ENCODE results near the gene FAF1. TPM values are rescaled to one million over a fixed set of nuclear protein-coding genes. Genes with fewer than 3 reads are reported as not detected.

The FAF1 gene
- total RNA-seq, 4 donors from 2014 or later = 46.1 to 72.2 (median 52.2) TPM

- TF ChIP-seq, protein P1, sequence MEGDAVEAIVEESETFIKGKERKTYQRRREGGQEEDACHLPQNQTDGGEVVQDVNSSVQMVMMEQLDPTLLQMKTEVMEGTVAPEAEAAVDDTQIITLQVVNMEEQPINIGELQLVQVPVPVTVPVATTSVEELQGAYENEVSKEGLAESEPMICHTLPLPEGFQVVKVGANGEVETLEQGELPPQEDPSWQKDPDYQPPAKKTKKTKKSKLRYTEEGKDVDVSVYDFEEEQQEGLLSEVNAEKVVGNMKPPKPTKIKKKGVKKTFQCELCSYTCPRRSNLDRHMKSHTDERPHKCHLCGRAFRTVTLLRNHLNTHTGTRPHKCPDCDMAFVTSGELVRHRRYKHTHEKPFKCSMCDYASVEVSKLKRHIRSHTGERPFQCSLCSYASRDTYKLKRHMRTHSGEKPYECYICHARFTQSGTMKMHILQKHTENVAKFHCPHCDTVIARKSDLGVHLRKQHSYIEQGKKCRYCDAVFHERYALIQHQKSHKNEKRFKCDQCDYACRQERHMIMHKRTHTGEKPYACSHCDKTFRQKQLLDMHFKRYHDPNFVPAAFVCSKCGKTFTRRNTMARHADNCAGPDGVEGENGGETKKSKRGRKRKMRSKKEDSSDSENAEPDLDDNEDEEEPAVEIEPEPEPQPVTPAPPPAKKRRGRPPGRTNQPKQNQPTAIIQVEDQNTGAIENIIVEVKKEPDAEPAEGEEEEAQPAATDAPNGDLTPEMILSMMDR (IDR thresholded peaks at IDR 0.05; ENCODE audit: low read depth) = no peak
These were observed 544.6 kb downstream of the FAF1 start for GRCh38 chr1:50415235-50416149.

DNA sequence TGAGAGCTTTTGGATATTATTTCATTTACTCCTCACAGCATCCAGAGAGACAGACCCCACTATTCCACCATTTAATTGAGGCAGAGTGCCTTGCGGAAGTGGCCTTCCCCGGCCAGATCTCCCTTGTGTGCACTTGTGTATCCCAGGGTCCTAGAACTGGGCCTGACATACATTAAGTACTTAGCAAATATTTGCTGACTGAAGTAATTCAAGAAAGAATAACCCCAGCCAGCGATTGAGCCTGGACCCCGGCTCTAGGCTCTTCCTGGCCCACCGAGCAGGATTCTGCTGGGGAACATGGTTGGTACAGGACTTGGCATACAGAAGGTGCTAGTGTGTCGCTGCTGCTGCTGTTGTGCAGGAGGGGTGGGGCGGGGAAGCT is 545.2 kb downstream of the FAF1 start:
- TF ChIP-seq, protein P1 (IDR thresholded peaks at IDR 0.05; ENCODE audit: low read depth) = no peak

DNA sequence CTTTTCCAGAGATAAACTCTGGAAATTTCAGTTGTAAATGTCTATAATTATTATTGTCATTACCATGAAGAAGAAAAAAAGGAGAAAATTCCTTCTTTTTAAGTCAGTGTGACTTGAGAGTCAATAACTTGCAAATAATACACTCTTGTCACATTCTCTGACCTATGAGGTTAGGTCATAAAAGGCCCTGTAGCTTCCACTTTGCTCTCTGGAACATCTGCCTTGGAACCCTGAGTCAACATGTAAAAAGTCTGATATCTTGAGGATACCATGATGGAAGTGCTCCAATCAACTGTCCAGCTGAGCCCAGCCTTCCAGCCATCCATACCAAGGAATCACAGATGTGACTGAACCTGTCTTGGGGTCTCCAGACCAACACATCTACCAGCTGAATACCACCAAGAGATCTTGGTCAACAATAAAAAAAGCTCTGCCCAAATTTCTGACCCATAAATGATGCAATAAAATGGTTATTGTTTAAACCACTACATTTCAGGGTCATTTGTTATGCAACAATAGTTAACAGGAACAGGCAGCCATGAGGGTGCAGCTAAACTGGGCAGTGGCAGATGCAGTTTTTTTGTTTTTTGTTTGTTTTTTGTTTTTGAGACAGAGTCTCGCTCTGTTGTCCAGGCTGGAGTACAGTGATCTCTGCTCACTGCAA is 547.1 kb downstream of the FAF1 start:
- TF ChIP-seq, protein P1 (IDR thresholded peaks at IDR 0.05; ENCODE audit: low read depth) = no peak

DNA sequence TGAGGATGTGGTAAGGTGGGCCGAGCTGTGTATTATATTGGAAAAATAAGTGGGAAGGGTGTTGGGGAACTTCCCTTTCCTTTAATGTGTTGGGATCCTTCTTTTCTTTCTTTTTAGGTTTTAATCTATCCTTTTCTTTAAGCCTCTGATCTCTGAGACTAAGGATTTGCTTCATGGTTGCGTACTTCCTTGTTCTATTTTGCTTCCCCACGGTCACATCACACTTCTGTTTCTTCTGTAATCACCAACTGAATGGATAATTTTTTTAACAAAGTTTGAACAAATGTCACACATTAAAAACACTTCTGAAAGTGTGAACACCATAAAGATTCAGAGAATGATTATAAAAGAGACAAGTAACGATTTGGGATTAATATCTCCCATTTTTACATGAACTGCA is 554.3 kb downstream of the FAF1 start:
- TF ChIP-seq, protein P1 (IDR thresholded peaks at IDR 0.05; ENCODE audit: low read depth) = no peak

DNA sequence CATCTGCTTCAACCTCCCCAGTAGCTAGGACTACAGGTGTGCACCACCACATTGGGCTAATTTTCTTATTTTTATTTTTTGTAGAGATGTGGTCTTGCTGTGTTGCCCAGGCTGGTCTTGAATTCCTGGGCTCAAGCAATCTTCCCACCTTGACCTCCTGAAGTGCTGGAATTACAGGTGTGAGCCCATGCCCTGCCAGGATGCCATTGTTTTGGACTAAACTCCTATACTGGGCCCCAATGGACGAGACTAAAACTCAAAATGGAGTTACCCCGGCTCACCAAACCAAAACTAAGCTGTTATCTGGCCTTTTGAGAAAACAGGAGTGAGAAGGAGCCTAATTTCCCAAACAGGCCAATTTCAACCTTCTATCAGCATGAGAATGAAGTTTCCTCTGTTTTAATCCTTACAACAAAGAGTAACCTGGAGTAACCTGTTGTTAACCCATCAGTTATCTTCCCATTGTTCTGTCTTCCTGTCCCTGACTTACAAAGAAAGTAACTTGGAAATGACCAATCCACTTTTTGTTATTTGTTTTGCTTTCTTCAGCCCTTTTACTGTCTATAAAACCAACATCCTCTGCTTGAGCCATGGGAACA is 566.4 kb downstream of the FAF1 start:
- TF ChIP-seq, protein P1 (IDR thresholded peaks at IDR 0.05; ENCODE audit: low read depth) = no peak

Small RNA genes within 50 kb of the gene (small RNA-seq; reads per million reads assigned to genes)
- not detected for gene RNU6-1026P

Other genes with a start within 250 kb of the FAF1 start
- 10 to 100 TPM; 37.1 to 75.2 (median 51.2) TPM for gene CDKN2C, start 10.0 kb upstream of the FAF1 start, total RNA-seq
- gene C1orf185, start 142.0 kb upstream of the FAF1 start, total RNA-seq = not detected